HG02642 (cell line): ENCODE measurements around the gene SOX15.

ENCODE experiments used
- ATAC-seq: cut with Tn5 transposase; IDR thresholded peaks from one replicate; pipeline ENCODE4 v1.9.1; 2021; ENCODE audit warnings: mild to moderate bottlenecking; ENCODE audit not compliant: unreplicated experiment, poor library complexity

SOX15 gene

GRCh38 chr17:7579001-7579833 lies 10.7 kb downstream of the SOX15 start, which contains the start of gene CD68:
TSS of gene CD68 (plus strand) at chr17:7579638. CDS start at chr17:7579678, 40 bp downstream.
- ATAC-seq: peak; percentile 35

GRCh38 chr17:7577327-7578199 lies 12.3 kb downstream of the SOX15 start:
- no peak for ATAC-seq

DNA sequence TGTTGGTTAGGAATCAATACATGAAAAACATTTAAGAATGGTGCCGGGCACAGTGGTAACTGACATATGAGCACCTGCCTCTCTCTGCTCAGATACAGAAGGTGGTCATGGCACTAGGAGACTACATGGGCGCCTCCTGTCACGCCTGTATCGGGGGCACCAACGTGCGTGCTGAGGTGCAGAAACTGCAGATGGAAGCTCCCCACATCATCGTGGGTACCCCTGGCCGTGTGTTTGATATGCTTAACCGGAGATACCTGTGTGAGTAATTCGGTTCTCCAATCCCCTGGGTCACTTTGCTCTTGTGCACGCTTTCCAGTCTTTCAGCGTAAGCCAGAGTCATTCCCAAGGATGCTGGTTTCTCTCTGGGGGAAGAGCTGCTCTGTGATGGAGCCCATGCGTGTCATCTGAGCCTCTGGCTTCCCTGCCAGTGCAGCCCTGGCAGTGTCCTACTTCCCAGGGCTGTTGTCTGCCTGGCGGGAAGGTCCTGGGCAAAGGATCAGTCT lies 13.4 kb downstream of the SOX15 start:
- ATAC-seq: no peak

- ATAC-seq: no peak
Observed at GRCh38 chr17:7575959-7576358, 13.9 kb downstream of the SOX15 start.

DNA sequence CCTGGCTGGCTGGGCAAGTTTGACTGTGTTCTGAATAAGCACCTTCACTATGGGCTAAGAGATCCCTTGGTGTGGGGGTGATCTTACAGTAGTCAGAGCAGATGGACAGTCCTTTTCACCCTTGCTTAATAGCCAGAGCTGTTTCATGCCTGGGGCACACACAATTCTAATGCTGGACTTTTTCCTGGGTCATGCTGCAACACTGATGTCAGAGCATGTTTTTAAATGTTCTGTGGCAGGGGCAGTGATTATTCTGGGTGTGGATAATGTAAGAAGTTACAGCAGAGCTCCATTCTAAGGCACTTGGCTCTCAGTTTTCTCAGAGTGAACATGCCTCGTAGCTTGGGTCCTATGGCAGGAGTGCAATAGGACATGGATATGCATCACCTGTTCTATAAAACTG lies 14.4 kb downstream of the SOX15 start:
- no peak for ATAC-seq

DNA sequence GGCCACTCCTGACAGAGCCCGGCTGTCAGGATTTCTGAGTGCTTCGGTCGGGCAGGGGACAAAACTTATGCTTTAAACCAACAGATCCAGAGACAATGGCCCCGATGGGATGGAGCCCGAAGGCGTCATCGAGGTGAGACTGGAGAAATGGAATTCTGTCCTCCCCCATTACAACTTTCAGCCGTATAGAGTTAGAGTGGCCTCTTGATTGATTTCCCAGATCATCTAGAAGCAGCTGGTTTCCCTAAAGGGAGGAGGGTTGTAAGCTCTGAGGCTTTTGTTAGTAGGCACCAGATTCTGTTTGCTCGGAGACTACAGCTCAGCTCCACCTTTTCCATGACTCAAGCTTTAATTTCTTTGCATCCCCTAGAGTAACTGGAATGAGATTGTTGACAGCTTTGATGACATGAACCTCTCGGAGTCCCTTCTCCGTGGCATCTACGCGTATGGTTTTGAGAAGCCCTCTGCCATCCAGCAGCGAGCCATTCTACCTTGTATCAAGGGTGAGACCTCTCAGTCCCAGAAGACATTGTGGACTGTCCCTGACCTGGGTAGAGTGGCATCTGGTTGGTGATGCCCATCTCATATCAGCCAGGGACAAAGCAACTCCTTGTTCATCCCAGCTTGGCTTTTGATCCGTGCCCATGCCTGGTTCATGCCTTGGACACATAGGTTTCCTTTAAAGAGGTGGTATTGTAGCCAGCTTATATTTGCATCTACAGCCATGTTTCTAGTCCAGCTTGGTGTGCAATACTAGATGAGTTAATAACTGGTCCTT lies 15.5 kb downstream of the SOX15 start:
- ATAC-seq: no peak

GRCh38 chr17:7573324-7574080 lies 16.4 kb downstream of the SOX15 start:
- ATAC-seq: peak; percentile 19

GRCh38 chr17:7572588-7573323 lies 17.1 kb downstream of the SOX15 start:
- ATAC-seq: peak; percentile 91

DNA sequence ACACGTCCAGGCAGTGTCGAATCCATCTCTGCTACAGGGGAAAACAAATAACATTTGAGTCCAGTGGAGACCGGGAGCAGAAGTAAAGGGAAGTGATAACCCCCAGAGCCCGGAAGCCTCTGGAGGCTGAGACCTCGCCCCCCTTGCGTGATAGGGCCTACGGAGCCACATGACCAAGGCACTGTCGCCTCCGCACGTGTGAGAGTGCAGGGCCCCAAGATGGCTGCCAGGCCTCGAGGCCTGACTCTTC lies 17.6 kb downstream of the SOX15 start:
- no peak for ATAC-seq

GRCh38 chr17:7570351-7570750 lies 19.5 kb downstream of the SOX15 start:
- ATAC-seq: no peak

DNA sequence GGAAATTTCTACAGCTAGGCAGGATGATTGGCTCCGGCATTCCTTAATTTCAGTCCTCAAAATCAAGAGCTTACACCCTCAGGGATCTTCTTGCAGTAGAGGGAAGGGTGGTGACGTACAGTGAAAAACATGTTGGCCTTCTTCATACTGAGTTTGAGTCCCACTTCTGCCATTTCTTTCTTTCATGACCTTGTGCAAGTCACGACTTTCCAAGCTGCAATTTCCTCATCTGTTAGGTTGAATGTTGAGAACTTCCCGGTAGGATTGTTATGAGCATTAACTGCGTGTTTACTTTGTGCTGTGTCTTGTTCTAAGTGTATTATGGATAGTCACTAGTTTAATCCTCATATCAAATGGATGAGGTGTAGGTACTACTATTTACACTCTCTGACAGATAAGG lies 20.3 kb downstream of the SOX15 start:
- no peak for ATAC-seq

GRCh38 chr17:7563115-7563869 lies 26.6 kb downstream of the SOX15 start:
- ATAC-seq: no peak

- ATAC-seq: no peak
Observed at GRCh38 chr17:7562208-7562605, 27.7 kb downstream of the SOX15 start.

DNA sequence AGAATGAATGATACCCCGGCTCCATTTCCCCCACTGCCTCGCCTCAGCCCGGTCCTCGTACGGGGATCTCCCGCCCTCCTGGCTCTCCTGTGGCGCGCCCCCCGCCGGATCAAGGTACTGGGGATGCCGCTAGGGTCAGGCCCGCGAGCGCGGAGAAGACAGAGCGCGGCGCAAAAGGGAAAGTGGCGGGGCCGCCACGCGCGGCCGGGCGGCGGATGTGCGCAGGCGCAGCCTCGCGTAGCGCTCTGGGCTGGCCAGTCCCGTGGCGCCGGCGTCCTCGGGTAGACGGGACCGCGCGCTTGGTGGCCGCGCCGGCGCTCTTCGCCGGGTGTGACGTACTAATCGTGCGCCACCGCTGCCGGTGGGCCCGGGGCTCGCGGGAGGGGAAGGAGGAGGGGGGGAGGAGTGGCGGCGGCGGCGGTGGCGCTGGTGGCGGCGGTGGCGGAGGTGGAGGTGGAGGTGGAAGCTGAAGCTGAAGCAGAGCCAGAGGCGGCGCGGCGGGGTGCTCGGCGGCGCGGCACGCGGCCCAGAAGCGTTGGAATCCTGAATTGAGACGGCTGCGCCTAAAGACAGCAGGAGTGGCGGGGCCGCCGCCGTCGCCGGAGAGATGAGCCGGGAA lies 28.2 kb downstream of the SOX15 start, which contains the start of gene SENP3:
TSS of gene SENP3 (plus strand) at position 331 of the 619 bp plus-strand sequence. CDS start 1,158 bp downstream, outside the sequence.
- peak; percentile 69 for ATAC-seq

- peak; percentile 53 for ATAC-seq
Observed at GRCh38 chr17:7561028-7561575, 28.8 kb downstream of the SOX15 start.

- ATAC-seq: no peak
Observed at GRCh38 chr17:7560172-7561027, 29.5 kb downstream of the SOX15 start.
